K562 (cell line): ENCODE results near the gene CLDND2. TPM values are rescaled to one million over a fixed set of nuclear protein-coding genes. Genes with fewer than 3 reads are reported as not detected.

Source experiments
- BRCA1 ChIP-seq, 2 experiments: fragments of 450-650 bp in 1 of 2; sonication (generic) in 1 of 2; formaldehyde crosslinking in 1 of 2; IDR thresholded peaks; 2 replicates each; pipeline versions ENCODE4 v1.5.0 to v1.6.1; 2017 to 2020; ENCODE audit warnings: mild to moderate bottlenecking in 1 of 2, missing genetic modification reagents in 1 of 2
- EWSR1 ChIP-seq: fragments of 450-650 bp; IDR thresholded peaks from 2 replicates; pipeline ENCODE4 v1.6.1; 2018; ENCODE audit warnings: borderline replicate concordance, mild to moderate bottlenecking, low read depth, moderate library complexity; ENCODE audit not compliant: partially characterized antibody
- IRF2 ChIP-seq: sonication (generic); formaldehyde crosslinking; IDR thresholded peaks from 2 replicates; pipeline ENCODE4 v1.8.1; 2022; ENCODE audit warnings: mild to moderate bottlenecking, missing genetic modification reagents
- KDM4B ChIP-seq, 2 experiments: fragments of 450-650 bp in 1 of 2; sonication (generic) in 1 of 2; IDR thresholded peaks; 2 replicates each; pipeline ENCODE4 v1.6.1; 2016 to 2017; ENCODE audit warnings: borderline replicate concordance in 2 of 2, antibody characterized with exemption in 1 of 2, low read depth in 1 of 2, mild to moderate bottlenecking in 1 of 2
- MBD2 ChIP-seq: sonication (generic); IDR thresholded peaks from 2 replicates; pipeline ENCODE4 v1.6.1; 2016; ENCODE audit warnings: low read depth, borderline replicate concordance
- NFIC ChIP-seq: fragments of 450-650 bp; IDR thresholded peaks from 2 replicates; pipeline ENCODE4 v1.6.1; 2017; ENCODE audit warnings: mild to moderate bottlenecking, inconsistent platforms
- POU5F1 ChIP-seq: fragments of 150-350 bp; IDR thresholded peaks from 2 replicates; pipeline ENCODE4 v1.6.1; 2014; ENCODE audit warnings: borderline replicate concordance, low read length, low read depth, mild to moderate bottlenecking; ENCODE audit not compliant: partially characterized antibody
- SIN3B ChIP-seq: fragments of 450-650 bp; IDR thresholded peaks from 2 replicates; pipeline ENCODE4 v1.6.1; 2017; ENCODE audit warnings: low read depth, mild to moderate bottlenecking, moderate library complexity
- SMAD1 ChIP-seq: fragments of 150-350 bp; IDR thresholded peaks from 2 replicates; pipeline ENCODE4 v1.6.1; 2014; ENCODE audit warnings: low read length, low read depth; ENCODE audit not compliant: partially characterized antibody
- ZFP36 ChIP-seq: fragments of 150-350 bp; IDR thresholded peaks from 2 replicates; pipeline ENCODE4 v1.6.1; 2018; ENCODE audit warnings: low read length, low read depth; ENCODE audit not compliant: partially characterized antibody
- polyA plus RNA-seq, 8 experiments: library from polyadenylated mRNA; depleted of rRNA in 4 of 8; stranded (reverse) in 5 of 8; unstranded in 3 of 8; fragments of >200 nt; fragmentation: Nextera tagmentation in 2 of 8; fragmentation: Illumina TruSeq in 1 of 8; extraction: Ambion mirVana in 2 of 8; extraction: Trizol in 1 of 8; gene quantifications; 2 replicates each; pipeline versions ENCODE4 v1.2.1 to v1.2.3, GENCODE V29; 2011 to 2014; ENCODE audit warnings: inconsistent platforms in 1 of 8, missing spikeins in 1 of 8
- total RNA-seq, 7 experiments: library from RNA; depleted of rRNA in 6 of 7; stranded (reverse); fragments of >200 nt in 6 of 7; fragmentation: Illumina TruSeq in 2 of 7; extraction: Trizol in 2 of 7; gene quantifications; 2 replicates each; pipeline versions ENCODE4 v1.2.1 to v1.2.3, GENCODE V29; 2011 to 2021; ENCODE audit warnings: low replicate concordance in 1 of 7
- TF ChIP-seq, protein P1 (sequence below): fragments of 450-650 bp; IDR thresholded peaks from 2 replicates; pipeline ENCODE4 v1.6.1; 2018; ENCODE audit not compliant: partially characterized antibody
- TF ChIP-seq, protein P2 (sequence below), 2 experiments: IDR thresholded peaks in 1 of 2; conservative IDR thresholded peaks in 1 of 2; 2 replicates each; pipeline ENCODE4 v1.6.1; 2016; ENCODE audit warnings: low read depth in 2 of 2, mild to moderate bottlenecking in 1 of 2, missing compliant biosample characterization in 1 of 2, missing genetic modification characterization in 1 of 2, moderate library complexity in 1 of 2
- TF ChIP-seq, protein P3 (sequence below), 2 experiments: fragments of 250-450 bp in 1 of 2; fragments of 450-650 bp in 1 of 2; sonication (Bioruptor Pico) in 1 of 2; IDR thresholded peaks; 2 replicates each; pipeline versions ENCODE4 v1.6.1 to v1.8.0; 2016 to 2021; ENCODE audit warnings: mild to moderate bottlenecking in 2 of 2, moderate library complexity in 2 of 2, missing compliant biosample characterization in 1 of 2, missing genetic modification characterization in 1 of 2

Gene CLDND2
- total and polyA plus RNA-seq, 9 of the 15 experiments (the other 6 are each of a cell fraction or from before 2014, with no cell fraction given) = 0.45 to 4.0 (median 1.2) TPM; not detected in 3

DNA sequence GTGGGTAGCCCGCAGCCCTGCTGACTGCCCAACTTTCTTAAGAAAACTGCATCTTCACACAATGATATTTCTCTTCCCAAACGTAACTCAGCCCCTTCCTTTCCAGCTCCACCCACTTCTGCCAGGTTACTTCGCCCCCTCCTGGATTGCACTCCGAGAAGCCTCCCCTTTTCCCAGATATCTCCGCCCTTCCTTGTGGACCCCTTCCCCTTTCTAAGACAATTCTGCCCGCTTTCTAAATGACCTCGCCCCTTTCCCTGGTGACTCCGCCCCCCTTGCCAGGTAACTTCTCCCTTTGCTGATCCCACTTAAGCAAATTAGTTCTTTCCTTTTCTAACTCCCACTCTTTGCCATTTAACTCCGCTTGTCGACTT, 29.5 kb downstream of the CLDND2 start (continued):
- TF ChIP-seq, protein P1, sequence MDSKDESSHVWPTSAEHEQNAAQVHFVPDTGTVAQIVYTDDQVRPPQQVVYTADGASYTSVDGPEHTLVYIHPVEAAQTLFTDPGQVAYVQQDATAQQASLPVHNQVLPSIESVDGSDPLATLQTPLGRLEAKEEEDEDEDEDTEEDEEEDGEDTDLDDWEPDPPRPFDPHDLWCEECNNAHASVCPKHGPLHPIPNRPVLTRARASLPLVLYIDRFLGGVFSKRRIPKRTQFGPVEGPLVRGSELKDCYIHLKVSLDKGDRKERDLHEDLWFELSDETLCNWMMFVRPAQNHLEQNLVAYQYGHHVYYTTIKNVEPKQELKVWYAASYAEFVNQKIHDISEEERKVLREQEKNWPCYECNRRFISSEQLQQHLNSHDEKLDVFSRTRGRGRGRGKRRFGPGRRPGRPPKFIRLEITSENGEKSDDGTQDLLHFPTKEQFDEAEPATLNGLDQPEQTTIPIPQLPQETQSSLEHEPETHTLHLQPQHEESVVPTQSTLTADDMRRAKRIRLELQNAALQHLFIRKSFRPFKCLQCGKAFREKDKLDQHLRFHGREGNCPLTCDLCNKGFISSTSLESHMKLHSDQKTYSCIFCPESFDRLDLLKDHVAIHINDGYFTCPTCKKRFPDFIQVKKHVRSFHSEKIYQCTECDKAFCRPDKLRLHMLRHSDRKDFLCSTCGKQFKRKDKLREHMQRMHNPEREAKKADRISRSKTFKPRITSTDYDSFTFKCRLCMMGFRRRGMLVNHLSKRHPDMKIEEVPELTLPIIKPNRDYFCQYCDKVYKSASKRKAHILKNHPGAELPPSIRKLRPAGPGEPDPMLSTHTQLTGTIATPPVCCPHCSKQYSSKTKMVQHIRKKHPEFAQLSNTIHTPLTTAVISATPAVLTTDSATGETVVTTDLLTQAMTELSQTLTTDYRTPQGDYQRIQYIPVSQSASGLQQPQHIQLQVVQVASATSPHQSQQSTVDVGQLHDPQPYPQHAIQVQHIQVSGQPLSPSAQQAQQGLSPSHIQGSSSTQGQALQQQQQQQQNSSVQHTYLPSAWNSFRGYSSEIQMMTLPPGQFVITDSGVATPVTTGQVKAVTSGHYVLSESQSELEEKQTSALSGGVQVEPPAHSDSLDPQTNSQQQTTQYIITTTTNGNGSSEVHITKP = peak; percentile 91
- TF ChIP-seq MBD2 (no peak), IRF2 (CRISPR knock-in tag) (no peak), SIN3B (no peak), POU5F1 (no peak), KDM4B (IDR thresholded peaks at IDR 0.05; ENCODE audit: borderline replicate concordance in 2 of 2, low read depth in 1 of 2) (no peak), BRCA1 (IDR thresholded peaks at IDR 0.05) (no peak), BRCA1 (CRISPR knock-in tag; IDR thresholded peaks at IDR 0.05) (0 out of 2 replicates have a peak, but pooled peaks have one; percentile 59), SMAD1 (no peak), NFIC (peak; percentile 23; the same call in 1 of the 2 replicates), EWSR1 (no peak), ZFP36 (no peak)
- TF ChIP-seq, protein P2, sequence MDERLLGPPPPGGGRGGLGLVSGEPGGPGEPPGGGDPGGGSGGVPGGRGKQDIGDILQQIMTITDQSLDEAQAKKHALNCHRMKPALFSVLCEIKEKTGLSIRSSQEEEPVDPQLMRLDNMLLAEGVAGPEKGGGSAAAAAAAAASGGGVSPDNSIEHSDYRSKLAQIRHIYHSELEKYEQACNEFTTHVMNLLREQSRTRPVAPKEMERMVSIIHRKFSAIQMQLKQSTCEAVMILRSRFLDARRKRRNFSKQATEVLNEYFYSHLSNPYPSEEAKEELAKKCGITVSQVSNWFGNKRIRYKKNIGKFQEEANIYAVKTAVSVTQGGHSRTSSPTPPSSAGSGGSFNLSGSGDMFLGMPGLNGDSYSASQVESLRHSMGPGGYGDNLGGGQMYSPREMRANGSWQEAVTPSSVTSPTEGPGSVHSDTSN (CRISPR knock-in tag; IDR thresholded peaks at IDR 0.05; ENCODE audit: low read depth) = no peak
- TF ChIP-seq, protein P2 (tag; conservative IDR thresholded peaks at IDR 0.05; ENCODE audit: low read depth) = no peak
- TF ChIP-seq, protein P3, sequence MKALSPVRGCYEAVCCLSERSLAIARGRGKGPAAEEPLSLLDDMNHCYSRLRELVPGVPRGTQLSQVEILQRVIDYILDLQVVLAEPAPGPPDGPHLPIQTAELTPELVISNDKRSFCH (CRISPR knock-in tag; IDR thresholded peaks at IDR 0.05) = no peak
- TF ChIP-seq, protein P3 (tag; IDR thresholded peaks at IDR 0.05) = no peak
